CD1c-positive myeloid dendritic cell (primary cell): ENCODE results near the gene CEACAM16.
"Not testable (repeated sequence)": the region's sequence is repeated elsewhere in the genome, so short reads cannot be mapped to it uniquely, and the experiment has no call there.

Experiments used
- DNase-seq: peaks from one replicate; pipeline ENCODE4 v3.0.0-alpha.2; 2016; ENCODE audit errors: extremely low spot score

CEACAM16 gene

DNA sequence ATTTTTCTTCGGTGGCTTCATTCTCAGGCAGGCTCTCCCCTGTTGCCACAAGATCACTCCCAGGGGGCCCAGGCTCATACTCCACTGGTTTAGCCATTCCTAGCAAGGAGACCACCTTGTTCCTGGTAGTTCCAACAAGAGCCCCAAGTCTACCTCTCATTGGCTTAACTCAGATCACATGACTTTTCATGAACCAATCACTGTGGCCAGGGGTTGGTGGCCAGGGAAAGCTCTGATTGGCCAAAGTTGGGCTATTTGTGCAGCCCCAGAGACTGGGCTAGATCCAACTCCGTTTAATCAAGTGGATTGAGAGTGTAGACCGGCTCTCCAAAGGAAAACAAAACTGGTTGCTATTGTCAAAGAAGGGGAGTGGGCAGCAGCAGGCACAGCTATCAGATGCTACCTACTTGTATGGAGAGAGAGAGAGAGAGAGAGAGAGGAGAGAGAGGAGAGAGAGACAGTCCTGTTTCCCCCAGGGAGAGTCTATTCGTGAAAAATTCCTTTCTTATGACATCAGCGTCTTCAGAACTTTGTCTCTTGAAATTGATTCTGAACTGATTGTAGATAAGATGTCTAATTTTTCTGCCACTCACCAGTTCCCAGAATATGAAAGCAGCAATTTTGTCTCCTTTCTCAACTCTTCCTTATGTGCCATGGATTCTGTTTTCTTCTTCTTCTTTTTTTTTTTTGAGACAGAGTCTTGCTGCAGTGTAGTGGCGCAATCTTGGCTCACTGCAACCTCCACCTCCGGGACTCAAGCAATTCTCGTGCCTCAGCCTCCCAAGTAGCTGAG is 21.7 kb upstream of the CEACAM16 start:
- no peak for DNase-seq

DNA sequence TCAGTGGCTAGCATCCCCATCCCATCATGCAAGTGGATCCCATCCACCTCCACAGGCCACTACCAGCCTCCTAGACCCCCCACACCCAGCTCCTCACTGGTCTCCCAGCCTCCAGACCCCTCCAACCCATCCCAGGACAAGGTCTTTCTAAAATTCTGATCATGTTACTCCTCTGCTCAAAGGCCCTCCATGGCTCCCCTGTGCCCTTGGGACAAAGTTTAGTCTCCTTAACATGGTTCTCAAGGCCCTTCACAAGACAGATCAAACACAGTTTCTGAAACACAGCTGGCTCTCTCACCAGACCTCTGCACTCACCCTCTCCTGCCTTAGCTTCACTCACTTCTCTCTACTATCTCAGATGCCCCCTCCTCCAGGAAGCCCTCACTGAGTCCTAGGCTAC is 18.4 kb upstream of the CEACAM16 start:
- no peak for DNase-seq

DNA sequence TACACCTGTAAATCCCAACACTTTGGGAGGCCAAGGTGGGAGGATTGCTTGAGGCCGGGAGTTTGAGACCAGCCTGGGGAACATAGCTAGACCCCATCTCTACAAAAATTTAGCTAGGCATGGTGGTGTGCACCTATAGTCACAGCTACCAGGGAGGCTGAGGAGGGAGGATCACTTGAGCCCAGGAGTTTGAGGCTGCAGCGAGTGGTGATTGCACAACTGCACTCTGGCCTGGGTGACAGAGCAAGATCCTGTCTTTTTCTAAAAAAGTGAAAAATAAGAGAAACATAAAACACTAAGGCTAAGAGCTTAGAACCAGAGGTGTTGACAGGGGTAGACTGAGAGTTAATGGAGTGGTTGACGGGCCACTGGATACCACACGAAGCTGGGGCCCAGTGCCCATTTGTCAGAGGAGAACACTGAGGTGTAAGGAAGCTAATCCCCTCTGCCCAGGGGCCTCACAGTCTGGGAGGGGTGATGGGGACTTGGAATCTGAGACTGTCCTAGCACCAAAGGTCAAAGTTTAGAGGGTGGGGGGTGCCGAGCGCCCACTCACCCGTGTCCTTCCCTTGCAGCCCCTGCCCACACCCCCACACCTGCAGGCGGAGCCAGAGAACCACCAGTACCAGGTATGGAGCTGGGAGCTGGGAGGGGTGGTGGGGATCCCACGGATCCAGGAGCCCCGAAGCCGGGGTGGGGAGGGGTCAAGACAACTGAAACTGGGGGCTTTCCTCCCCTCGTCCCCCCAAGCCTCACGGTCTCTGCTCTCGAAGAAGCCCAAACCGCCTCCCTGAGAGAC is 16.8 kb upstream of the CEACAM16 start:
- DNase-seq, result no peak

DNA sequence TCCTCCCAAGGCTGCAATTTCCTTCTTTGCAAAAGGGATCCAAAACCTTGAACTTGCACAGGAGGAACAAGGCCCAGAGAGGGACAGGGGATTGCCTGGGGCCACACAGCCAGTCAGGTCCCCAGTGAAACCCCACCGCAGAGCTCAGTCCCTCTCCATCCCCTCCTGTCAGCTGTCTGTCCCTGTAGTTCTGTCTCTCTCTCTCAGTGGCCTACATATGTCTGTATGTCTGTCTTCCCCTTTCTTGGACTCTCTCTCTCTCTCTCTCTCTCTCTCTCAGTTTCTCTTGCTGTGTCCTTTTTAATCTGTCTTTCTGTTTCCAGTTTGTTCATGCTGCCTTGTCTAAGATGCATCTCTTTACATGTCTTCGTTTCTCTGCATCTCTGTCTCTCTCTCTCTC is 16.1 kb upstream of the CEACAM16 start:
- DNase-seq, result no peak

DNA sequence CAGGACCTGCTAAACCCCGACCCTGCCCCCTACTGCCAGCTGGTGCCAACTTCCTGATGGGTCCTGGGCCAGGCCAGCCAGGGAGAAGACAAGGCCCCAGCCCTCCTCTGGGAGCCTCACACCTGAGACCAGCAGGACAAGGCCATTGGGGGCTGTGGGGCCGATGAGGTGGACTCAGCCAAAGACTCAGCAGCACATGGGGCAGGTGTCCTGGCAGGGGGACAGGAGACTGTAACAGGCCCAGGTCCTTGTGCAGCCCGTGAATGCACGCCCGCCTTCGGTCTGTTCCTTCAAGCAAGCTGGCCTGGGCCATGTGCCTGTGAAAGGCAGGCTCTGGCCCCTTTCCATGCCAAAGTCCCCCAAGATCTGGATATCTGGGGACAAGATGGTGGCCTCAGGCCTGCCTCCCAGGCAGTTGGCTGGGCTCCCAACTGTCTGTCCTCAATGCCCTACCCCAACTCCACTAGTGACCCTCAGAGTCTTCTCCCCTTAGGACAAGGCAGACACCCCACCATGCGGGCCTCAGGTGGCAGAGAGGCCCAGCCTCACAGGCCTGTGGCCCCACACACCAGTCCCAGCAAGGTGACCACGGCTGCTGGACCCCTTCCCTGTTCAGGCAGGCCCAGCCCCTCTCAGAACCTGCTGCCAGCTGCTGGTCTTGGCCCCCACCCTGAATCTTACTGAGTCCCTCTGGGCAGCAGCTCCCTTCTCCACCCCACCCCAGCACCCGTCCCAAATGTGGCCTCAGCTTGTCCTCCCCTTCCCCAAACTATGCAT is 15.3 kb upstream of the CEACAM16 start:
- DNase-seq, result no peak

DNA sequence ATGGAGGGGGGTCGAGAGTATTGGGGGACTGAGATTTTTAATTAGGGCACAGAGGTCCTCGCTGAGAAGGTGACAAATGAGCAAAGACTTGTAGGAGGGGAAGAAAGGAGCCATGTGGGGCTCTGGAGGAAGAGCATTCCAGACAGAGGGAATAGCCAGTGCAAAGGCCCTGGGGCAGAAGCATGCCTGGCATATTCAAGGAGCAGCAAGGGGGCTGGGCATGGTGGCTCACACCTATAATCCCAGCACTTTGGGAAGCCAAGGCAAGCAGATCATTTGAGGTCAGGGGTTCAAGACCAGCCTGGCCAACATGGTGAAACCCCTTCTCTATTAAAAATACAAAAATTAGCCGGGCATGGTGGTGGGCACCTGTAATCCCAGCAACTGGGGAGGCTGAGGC is 14.6 kb upstream of the CEACAM16 start:
- DNase-seq, result not testable (repeated sequence)

DNA sequence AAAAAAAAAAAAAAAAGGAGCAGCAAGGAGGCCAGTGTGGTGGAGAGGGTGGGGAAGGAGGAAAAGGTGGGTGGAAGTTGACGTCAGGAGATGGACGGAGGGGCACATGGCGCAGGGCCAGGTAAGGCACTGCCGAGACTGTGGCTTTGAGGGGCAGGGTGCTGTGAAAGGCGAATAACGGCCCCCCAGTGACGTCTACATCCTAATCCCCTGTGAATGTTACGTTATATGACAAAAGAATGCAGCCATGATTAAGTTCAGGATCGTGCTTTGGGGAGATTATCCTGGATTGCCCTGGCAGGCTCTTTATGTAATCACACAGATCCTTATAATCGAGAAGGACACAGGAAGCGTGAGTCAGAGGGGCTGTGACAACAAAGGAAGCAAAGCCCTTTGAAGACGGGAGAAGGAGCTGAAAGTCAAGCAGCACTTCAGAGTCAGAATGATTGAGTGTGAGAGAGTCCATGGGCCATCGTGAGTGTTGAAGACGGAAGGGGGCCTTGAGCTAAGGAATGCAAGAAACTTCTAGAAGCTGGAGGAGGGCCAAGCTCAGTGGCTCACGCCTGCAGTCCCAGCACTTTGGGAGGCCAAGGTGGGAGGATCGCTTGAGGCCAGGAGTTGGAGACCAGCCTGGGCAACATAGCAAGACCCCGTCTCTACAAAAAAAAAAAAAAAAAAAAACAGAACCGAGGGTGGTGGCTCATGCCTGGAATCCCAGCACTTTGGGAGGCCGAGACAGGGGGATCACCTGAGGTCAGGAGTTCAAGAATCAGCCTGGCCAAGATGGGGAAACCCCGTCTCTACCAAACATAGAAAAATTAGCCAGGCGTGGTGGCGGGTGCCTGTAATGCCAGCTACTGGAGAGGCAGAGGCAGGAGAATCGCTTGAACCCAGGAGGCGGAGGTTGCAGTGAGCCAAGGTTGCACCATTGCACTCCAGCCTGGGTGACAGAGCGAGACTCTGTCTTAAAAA is 13.8 kb upstream of the CEACAM16 start:
- DNase-seq, result peak; percentile 70

DNA sequence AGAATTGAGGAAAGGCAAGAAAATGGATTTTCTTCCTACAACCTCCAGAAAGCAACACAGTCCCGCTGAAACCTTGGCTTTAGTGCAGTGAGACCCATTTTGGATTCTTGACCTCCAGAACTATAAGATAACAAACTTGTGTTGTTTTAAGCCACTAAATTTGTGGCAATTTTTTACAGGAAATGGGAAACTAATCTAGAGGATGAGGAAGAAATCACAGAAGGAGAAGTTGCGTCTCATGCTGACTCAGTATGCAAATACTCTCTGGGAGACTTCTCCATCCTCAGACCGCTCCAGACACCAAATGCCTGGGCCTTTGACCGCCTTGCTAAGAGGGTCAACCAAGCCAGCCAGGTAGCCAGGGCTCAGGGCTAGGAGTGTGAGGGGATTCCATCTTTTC is 13.1 kb upstream of the CEACAM16 start:
- DNase-seq, result peak; percentile 88

DNA sequence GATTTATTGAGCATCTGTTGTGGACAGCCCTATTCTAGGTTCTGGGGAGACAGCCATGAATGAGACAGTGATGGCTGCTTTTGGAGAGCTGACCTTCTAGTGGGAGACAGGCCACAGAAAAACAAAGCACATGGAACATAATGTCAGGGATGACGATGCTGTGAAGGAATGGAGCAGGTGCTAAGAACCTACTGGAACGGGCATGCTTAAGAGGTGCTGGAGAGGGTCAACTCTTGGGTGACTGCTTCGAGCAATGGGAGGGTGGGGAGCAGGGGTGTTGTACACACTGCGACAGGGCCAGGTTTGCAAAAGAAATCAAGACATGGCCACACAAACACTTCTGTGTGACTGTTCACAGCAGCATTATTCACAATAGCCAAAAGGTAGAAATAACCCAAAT is 12.1 kb upstream of the CEACAM16 start:
- DNase-seq, result no peak

DNA sequence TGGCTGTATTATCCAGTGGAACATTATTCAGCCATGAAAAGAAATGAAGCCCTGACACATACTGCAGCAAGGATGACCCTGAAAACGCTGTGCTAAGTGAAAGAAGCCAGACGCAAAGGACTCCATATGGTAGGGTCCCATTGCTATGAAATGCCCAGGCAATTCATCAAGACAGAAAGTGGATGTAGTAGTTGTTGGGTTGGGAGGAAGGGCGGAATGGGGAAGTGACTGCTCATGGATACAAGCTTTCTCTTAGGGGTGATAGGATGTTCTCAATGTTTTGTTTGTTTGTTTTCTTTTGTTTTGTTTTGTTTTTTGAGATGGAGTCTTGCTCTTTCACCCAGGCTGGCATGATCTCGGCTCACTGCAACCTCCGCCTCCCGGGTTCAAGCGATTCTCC is 11.1 kb upstream of the CEACAM16 start:
- DNase-seq, result peak; percentile 66

DNA sequence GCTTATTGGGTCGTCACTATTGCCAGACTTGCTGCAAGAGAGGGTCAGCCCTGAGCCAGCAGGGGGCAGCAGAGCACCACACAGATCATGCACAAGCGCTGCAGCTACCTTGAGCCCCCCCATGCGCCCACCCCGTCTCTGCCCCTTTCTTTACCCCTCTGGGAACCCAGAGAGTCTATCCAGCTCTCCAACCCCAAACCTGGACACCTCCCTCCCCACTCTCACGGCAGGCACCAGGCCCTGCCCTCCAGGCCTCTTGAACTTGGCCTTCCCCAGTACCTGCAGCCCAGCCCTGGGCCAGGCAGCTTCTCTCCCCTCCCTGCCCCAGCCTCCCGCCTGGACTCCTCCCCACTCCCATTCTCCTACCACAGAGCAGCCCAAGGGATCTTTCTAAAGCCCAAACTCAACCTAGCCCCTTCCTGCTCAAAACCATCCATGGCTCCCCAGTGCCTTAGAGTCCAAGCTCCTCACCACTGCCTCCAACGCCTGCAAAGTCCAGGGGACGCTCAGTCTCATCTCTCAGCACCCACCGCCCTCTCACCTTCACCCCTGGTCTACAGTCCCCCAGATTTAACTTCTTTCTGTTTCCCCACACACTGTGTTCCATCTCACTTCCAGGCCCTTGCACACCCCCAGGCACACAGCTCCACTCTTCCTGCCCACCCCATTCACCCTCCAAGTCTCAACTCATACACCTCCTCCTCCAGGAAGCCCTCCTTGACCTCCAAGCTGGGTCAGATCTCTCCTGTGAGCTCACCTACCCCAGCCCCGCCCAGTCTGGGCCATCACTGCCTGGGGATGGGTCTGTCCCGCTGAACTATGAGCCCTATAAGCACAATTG is 9.4 kb upstream of the CEACAM16 start:
- DNase-seq, result peak; percentile 62

DNA sequence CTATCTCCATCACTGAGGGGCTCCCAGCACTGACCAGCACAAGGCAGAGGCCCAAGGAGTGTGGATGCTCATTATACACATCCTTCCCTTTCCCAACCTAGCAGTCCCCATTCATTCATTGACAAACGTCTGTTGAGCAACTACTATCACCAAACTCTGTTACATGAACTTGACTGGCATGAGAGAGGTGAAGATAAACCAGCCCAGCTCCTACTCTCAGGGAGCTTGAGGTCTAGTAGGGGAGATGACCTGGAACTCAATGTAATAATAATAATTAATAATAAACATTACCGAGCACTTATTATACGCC is 8.9 kb upstream of the CEACAM16 start:
- DNase-seq, result no peak

DNA sequence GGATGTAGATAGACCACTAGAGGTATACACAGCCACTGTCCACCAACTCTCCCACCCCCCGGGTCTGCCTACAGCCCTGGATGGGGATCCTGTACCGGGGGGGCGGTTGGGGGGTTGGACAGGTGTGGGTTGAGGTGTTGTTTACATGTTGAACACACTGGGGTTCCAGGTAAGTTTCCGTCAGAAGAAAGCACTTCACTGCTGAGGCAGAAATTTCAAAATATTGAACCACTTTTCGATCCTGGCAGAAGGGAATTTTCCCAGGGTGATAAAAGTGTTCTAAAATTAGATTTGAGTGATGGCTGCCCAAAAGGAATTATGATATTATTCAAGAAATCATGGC is 6.6 kb upstream of the CEACAM16 start:
- peak; percentile 2 for DNase-seq

DNA sequence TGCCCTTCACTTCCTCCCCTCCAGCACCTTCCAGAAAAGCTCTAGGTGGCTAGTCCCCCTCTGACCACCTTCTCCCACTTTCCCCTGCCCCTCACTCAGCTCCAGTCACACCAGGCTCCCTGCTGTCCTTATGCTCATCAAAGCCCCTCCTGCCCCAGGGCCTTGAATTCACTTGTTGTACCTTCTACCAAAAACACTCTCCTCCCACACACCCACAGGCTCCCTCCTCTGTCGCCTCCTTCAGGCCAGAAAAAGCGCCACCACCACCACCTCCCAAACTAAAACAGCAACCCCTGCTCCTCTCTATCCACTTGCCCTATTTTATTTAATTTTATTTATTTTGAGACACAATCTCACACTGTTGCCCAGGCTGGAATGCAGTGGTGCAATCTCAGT is 4.8 kb upstream of the CEACAM16 start:
- peak; percentile 36 for DNase-seq

DNA sequence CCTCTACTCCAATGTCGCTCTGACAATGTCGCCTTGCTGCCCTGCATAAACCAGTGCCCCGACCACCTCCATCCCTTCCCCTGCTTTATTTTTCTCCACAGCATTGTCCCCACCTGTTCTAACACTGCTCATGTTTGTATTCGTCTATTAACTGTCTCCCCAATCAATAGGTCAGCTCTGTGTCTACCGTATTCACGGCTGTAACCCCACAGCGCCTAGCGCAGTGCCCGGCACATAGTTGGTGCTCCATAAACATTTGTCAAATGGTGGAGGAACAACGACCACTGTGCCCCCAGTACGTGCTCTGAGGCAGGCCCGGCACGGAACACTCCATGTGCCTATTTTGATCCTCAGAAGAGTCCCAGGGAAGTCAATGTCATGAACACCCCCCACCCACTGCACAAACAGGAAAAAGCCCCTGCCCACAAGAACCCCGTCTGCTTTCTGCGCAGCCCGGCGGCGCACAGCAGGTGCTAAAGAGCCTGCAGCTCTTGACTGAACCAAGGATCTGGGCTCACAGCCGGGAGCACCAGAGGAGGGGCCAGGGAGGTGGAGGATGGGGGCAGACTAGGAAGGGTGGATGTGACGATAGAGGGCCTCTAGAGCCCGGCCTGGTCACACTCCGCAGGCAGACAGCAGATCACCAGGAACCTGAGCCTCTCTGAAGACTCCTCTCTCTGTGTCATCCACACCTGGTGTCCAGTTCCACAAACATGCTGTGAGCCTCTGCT is 1.8 kb upstream of the CEACAM16 start:
- no peak for DNase-seq

DNA sequence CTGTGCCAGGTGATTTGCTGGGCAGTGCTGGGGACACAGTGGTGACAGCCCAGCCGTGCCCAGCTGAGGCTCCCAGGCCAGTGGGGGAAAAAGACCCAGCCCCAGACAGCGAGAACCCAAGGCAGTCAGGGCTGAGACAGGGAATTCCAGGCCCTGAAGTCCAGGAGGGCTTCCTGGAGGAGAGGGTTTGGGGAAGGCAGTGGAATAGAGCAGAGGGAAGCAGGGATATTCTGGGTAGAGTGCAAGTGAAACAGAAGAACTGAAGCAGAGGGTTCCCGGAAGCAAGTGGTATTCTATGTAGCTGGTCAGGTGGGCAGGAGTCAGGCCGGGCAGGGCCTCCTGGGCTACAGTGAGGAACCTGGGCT is 1.3 kb upstream of the CEACAM16 start:
- DNase-seq, result no peak

DNA sequence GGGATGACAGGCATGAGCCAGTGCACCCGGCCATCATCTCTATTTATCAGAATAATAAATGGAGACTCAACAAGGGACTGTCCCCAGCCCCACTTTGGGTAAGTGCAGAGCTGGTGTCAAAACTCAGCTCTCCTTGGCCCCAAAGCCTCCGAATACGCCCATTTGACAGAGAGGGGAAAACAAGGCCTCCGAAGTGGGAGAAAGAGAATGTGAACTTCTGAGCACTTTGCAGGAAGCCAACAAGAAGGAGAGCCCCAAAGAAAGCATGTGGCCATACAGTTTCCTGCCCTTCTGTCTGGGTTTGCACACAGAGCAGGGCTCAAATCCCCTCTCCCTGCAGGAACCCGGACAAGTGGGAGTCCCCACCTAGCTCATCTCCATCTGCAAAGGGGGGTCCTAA is 1.6 kb downstream of the CEACAM16 start:
- no peak for DNase-seq

DNA sequence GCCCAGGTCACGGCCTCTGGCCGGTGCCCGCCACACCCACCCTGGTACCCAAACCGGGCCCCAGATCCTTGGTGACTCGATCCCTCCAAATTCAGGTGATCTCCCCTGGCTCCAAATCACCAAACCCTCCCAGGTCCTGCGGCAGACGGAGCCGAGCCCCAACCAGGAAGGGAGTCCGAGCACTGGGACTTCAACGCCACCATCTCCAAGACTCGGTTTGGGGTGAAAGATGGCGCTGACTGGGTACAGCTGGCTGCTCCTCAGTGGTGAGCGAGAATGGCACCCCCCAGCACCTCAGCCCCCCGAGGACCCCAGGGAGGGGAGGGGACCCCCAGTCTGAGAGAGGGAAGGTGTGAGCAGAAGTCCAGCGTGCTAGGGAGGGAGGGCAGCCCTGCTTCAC is 2.3 kb downstream of the CEACAM16 start:
- no peak for DNase-seq

DNA sequence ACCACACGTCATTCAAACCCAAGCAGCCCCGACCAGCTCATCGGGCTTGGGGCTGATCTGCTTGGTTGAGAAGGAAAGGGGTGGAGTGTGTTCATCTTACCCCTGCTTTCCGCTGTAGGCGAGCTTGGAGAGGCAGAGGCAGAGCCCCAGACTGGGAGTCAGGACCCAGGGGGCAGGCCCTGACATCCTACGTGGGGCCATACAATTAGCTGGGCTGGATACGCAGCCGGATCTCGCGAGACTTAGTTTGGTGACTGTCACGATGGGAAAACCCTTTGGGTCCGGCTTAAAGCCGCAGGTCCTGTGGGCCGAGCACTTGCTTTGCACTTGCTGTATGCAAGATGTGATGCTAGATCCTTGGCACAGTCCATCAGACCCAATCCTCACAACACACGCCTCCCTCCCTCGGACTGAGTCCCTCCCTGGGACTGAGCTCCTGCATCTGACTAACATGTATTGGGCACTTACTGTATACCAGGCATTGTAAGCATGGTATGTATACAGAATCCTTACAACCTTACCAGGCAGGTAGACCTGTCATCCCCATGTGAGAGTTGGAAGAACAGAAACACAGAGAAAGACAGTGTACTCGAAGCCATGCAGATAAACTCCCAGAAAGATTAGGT is 3.7 kb downstream of the CEACAM16 start:
- no peak for DNase-seq
